ENCODE data around the gene MOB2. TPM values are rescaled to one million over a fixed set of nuclear protein-coding genes. Genes with fewer than 3 reads are reported as not detected.

The MOB2 gene
- total and polyA plus RNA-seq, 9 of the 15 experiments (the other 6 are each of a cell fraction or from before 2014, with no cell fraction given): 0.17 to 36.8 (median 19.2) TPM

DNA sequence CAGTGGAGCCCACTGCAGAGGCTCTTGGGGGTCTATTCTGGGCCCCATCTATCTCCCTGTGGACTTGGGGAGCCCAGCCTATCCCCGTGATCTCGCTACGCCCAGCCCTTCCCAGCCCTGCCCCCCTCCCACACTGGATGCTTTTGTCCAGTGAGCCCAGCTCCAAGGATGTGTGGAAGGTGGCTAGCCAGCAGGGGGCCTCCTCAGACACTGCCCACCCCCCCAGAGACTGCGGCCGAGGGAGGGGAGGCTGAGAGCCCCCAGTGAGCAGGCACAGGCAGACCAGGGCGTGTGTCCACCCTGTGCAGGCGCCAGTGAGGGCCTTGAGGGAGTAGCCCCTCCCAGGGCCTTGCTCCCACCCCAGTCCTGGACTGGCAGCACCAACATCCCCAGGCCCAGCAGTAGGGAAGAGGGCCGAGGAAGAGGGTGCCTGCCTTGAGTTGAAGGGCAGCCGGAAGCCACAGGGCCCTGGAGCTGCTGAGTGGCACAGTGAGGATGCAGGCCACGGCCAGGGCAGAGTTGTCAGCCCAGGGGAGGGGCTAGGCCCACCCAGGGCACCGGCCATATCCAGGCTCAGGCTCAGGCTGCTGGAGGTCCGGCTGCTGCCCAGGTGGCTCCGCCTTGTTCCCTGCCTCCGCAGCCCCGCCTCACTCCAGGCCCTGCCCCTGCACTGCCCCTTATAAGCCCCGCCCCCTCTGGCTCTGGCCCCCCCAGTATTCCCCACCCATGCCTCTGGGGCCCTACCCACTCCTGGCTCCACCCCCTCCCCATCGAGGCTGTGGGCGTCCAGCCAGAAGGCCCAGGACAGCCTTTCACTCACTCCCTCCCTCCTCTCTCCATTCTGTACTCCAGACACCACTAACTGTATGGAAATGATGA lies 28.0 kb downstream of the MOB2 start (continued):
- TF ChIP-seq, protein P1, sequence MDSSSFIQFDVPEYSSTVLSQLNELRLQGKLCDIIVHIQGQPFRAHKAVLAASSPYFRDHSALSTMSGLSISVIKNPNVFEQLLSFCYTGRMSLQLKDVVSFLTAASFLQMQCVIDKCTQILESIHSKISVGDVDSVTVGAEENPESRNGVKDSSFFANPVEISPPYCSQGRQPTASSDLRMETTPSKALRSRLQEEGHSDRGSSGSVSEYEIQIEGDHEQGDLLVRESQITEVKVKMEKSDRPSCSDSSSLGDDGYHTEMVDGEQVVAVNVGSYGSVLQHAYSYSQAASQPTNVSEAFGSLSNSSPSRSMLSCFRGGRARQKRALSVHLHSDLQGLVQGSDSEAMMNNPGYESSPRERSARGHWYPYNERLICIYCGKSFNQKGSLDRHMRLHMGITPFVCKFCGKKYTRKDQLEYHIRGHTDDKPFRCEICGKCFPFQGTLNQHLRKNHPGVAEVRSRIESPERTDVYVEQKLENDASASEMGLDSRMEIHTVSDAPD (CRISPR knock-in tag; IDR thresholded peaks at IDR 0.05): no peak

DNA sequence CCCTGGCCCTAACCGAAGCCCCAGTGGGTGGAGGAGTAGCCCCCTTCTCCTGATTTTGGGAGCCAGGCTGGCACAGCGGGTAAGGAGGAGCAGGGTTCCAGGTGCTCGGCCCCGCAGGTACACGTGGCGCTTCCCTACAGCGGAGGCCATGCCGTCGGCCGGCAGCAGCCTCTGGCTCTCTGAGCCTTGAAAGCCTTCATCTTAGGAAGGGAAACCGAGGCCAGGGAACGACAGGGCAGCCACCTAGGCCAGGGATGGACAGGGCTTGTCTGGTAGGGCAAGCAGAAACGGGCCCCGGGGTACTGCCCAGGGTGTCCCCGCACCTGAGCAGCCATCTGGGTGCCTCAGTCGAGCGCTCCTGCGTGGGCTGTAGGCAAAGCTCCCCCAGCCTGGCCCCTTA lies 28.7 kb downstream of the MOB2 start:
- Histone ChIP-seq H3K9ac (ENCODE audit: insufficient read depth in 1 of 2, low read depth in 2 of 2, low read length in 2 of 2) (no peak overlapping the region), H3K79me2 (ENCODE audit: control insufficient read depth, insufficient read depth, low read length) (no peaks in the 10 kb centered on the region), H3K4me2 (ENCODE audit: insufficient read depth, low read length) (no peak overlapping the region), H3K4me3 (no peak overlapping the region), H3K9me1 (ENCODE audit: control insufficient read depth, insufficient read depth, low read length) (no peaks in the 10 kb centered on the region), H3K9me3 (replicated peaks; ENCODE audit: control insufficient read depth, insufficient read depth, low read depth, low read length) (no peaks in the 10 kb centered on the region), H2AFZ (ENCODE audit: low read depth, low read length) (no peak overlapping the region), H3K4me1 (replicated peaks in 1 of 2; ENCODE audit: control insufficient read depth in 2 of 2, insufficient read depth in 2 of 2, low read length in 2 of 2) (peaks cover 0 to 80% of the 10 kb centered on the region in 2 experiments; a peak in 2 of 5 replicates), H4K20me1 (replicated peaks; ENCODE audit: control insufficient read depth, insufficient read depth, low read length) (peaks cover 24% of the 10 kb centered on the region), H3K27me3 (ENCODE audit: control insufficient read depth in 2 of 2, insufficient read depth in 2 of 2, low read length in 2 of 2) (peaks cover 0 to 24% of the 10 kb centered on the region in 2 experiments; a peak in 2 of 5 replicates), H3K27ac (ENCODE audit: extremely low read depth, low read depth, low read length) (no peak overlapping the region), H3K36me3 (ENCODE audit: control insufficient read depth, insufficient read depth, low read length) (no peaks in the 10 kb centered on the region)
- ChIA-PET CTCF (ENCODE audit: low intra/inter-chr PET ratio) (no interaction called here), POLR2A (no interaction called here)
- FAIRE-seq (no peak), ATAC-seq (no peak), DNase-seq (ENCODE audit: extremely low read depth in 1 of 4, low spot score in 3 of 4) (no peak)
- TF ChIP-seq ZNF77 (CRISPR knock-in tag; IDR thresholded peaks at IDR 0.05): no peak
- TF ChIP-seq, protein P2, sequence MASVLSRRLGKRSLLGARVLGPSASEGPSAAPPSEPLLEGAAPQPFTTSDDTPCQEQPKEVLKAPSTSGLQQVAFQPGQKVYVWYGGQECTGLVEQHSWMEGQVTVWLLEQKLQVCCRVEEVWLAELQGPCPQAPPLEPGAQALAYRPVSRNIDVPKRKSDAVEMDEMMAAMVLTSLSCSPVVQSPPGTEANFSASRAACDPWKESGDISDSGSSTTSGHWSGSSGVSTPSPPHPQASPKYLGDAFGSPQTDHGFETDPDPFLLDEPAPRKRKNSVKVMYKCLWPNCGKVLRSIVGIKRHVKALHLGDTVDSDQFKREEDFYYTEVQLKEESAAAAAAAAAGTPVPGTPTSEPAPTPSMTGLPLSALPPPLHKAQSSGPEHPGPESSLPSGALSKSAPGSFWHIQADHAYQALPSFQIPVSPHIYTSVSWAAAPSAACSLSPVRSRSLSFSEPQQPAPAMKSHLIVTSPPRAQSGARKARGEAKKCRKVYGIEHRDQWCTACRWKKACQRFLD (CRISPR knock-in tag; IDR thresholded peaks at IDR 0.05): no peak
- no peak for TF ChIP-seq KLF13 (tag; IDR thresholded peaks at IDR 0.05; ENCODE audit: borderline replicate concordance, low read depth)
- TF ChIP-seq NFATC3 (IDR thresholded peaks at IDR 0.05): no peak
- no peak for TF ChIP-seq HOXB6 (CRISPR knock-in tag; IDR thresholded peaks at IDR 0.05; ENCODE audit: borderline replicate concordance)
- TF ChIP-seq ZNF311 (CRISPR knock-in tag; IDR thresholded peaks at IDR 0.05): no peak
- no peak for TF ChIP-seq NR3C1 (CRISPR knock-in tag; IDR thresholded peaks at IDR 0.05)
- TF ChIP-seq DIDO1 (tag; IDR thresholded peaks at IDR 0.05; ENCODE audit: low read depth): no peak
- no peak for TF ChIP-seq ZNF551 (CRISPR knock-in tag; IDR thresholded peaks at IDR 0.05)
- TF ChIP-seq NFXL1 (CRISPR knock-in tag; IDR thresholded peaks at IDR 0.05): no peak
- TF ChIP-seq CHD4 (IDR thresholded peaks at IDR 0.05; ENCODE audit: insufficient read depth, insufficient replicate concordance, low read depth, low read length, poor library complexity, severe bottlenecking): no peak
- TF ChIP-seq SREBF1 (IDR thresholded peaks at IDR 0.05; ENCODE audit: borderline replicate concordance, low read depth, low read length): no peak
- TF ChIP-seq ZKSCAN1 (IDR thresholded peaks at IDR 0.05; ENCODE audit: low read depth, low read length): no peak
- TF ChIP-seq FIP1L1 (IDR thresholded peaks at IDR 0.05; ENCODE audit: low read depth, low read length, poor library complexity, severe bottlenecking): no peak
- no TSS peak for BruUV-seq (replicated peaks)
- whole genome bisulfite sequencing (ENCODE audit: insufficient coverage, low coverage, missing lambda C conversion rate): 24% methylated on average over 17 of the region's 18 CpGs
- intact Hi-C loops (cut with micrococcal nuclease) (loop anchor here (10.0 kb wide), 1 partner anchor 117 kb away; the partner anchor contains the start of gene DUSP8), in situ Hi-C loops (cut with MboI) (no loop called here)
